ENCODE measurements around the gene MSI2.

Gene MSI2

GRCh38 chr17:57632294-57632693 lies 376.0 kb downstream of the MSI2 start:
- DNase-seq (ENCODE audit: low read depth, low spot score), result no peak

- DNase-seq (ENCODE audit: low read depth, low spot score), result no peak
Measured at GRCh38 chr17:57633236-57633635, 376.9 kb downstream of the MSI2 start.

- no peak for DNase-seq (ENCODE audit: low read depth, low spot score)
Measured at GRCh38 chr17:57634713-57635465, 378.6 kb downstream of the MSI2 start.

- DNase-seq (ENCODE audit: low read depth, low spot score), result no peak
Measured at GRCh38 chr17:57636274-57636673, 380.0 kb downstream of the MSI2 start.

- no peak for DNase-seq (ENCODE audit: low read depth, low spot score)
Measured at GRCh38 chr17:57636985-57637665, 380.8 kb downstream of the MSI2 start.

GRCh38 chr17:57637666-57638010 lies 381.3 kb downstream of the MSI2 start:
- DNase-seq (ENCODE audit: low read depth, low spot score), result no peak

GRCh38 chr17:57638284-57638683 lies 382.0 kb downstream of the MSI2 start:
- no peak for DNase-seq (ENCODE audit: low read depth, low spot score)

GRCh38 chr17:57639381-57639780 lies 383.1 kb downstream of the MSI2 start:
- DNase-seq (ENCODE audit: low read depth, low spot score), result no peak

- DNase-seq (ENCODE audit: low read depth, low spot score), result no peak
Measured at GRCh38 chr17:57640079-57640478, 383.8 kb downstream of the MSI2 start.

GRCh38 chr17:57641761-57642160 lies 385.4 kb downstream of the MSI2 start:
- DNase-seq (ENCODE audit: low read depth, low spot score), result no peak

- no peak for DNase-seq (ENCODE audit: low read depth, low spot score)
Measured at GRCh38 chr17:57643062-57643461, 386.7 kb downstream of the MSI2 start.

GRCh38 chr17:57644326-57644725 lies 388.0 kb downstream of the MSI2 start:
- no peak for DNase-seq (ENCODE audit: low read depth, low spot score)

GRCh38 chr17:57645950-57646665 lies 389.8 kb downstream of the MSI2 start:
- no peak for DNase-seq (ENCODE audit: low read depth, low spot score)

GRCh38 chr17:57648720-57649119 lies 392.4 kb downstream of the MSI2 start:
- no peak for DNase-seq (ENCODE audit: low read depth, low spot score)

- DNase-seq (ENCODE audit: low read depth, low spot score), result no peak
Measured at GRCh38 chr17:57649191-57649590, 392.9 kb downstream of the MSI2 start.

- no peak for DNase-seq (ENCODE audit: low read depth, low spot score)
Measured at GRCh38 chr17:57649731-57650484, 393.6 kb downstream of the MSI2 start.

- DNase-seq (ENCODE audit: low read depth, low spot score), result no peak
Measured at GRCh38 chr17:57650548-57650947, 394.2 kb downstream of the MSI2 start.

GRCh38 chr17:57651451-57651850 lies 395.1 kb downstream of the MSI2 start:
- DNase-seq (ENCODE audit: low read depth, low spot score), result no peak

GRCh38 chr17:57651996-57652395 lies 395.7 kb downstream of the MSI2 start:
- no peak for DNase-seq (ENCODE audit: low read depth, low spot score)

GRCh38 chr17:57652811-57653210 lies 396.5 kb downstream of the MSI2 start:
- DNase-seq (ENCODE audit: low read depth, low spot score), result no peak

- no peak for DNase-seq (ENCODE audit: low read depth, low spot score)
Measured at GRCh38 chr17:57653279-57653678, 397.0 kb downstream of the MSI2 start.
